NB4 (cell line): ENCODE data around the gene LDLRAD2.

Experiments used
- DNase-seq: peaks from one replicate; pipeline ENCODE4 v3.0.0; 2010; ENCODE audit warnings: low read depth
- H3K4me3 ChIP-seq: one replicate; pipeline ENCODE4 v1.5.1; 2011; ENCODE audit warnings: mild to moderate bottlenecking, low read depth, low read length, moderate library complexity
- CTCF ChIP-seq: IDR thresholded peaks from one replicate; pipeline ENCODE4 v1.5.1; 2012; ENCODE audit warnings: low read depth, low read length
- MYC ChIP-seq: IDR thresholded peaks from 2 replicates; pipeline ENCODE4 v1.6.1; 2011; ENCODE audit warnings: low read depth, low read length
- POLR2A ChIP-seq: IDR thresholded peaks from 2 replicates; pipeline ENCODE4 v1.6.1; 2011; ENCODE audit warnings: mild to moderate bottlenecking; ENCODE audit not compliant: insufficient read length; ENCODE audit errors: extremely low read depth
- TF ChIP-seq, protein P1 (sequence below): IDR thresholded peaks from 2 replicates; pipeline ENCODE4 v1.6.1; 2011; ENCODE audit warnings: low read depth, low read length

LDLRAD2 gene

DNA sequence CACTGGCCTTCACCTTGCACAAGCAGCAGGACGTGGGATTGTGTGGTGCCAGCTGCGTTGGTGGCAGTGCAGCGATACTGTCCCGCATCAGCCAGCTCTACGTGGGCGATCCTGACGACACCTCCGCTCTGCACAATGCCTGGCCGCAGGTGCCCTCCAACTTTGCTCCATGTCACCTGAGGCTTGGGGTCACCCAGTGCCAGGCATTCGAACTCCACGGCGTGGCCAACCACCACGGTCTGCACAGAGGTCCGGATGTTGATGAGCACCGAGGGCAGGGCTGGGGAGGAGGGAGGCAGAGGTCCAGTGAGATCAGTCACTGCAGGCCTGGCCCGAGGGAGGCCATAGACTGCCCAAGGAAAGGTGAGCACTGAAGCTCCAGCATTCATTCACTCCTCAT is 22.6 kb downstream of the LDLRAD2 start:
- H3K4me3 ChIP-seq = no peak overlapping the region
- no peak for DNase-seq
- TF ChIP-seq, protein P1, sequence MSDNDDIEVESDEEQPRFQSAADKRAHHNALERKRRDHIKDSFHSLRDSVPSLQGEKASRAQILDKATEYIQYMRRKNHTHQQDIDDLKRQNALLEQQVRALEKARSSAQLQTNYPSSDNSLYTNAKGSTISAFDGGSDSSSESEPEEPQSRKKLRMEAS = no peak
- TF ChIP-seq POLR2A (no peak), MYC (no peak), CTCF (no peak)

DNA sequence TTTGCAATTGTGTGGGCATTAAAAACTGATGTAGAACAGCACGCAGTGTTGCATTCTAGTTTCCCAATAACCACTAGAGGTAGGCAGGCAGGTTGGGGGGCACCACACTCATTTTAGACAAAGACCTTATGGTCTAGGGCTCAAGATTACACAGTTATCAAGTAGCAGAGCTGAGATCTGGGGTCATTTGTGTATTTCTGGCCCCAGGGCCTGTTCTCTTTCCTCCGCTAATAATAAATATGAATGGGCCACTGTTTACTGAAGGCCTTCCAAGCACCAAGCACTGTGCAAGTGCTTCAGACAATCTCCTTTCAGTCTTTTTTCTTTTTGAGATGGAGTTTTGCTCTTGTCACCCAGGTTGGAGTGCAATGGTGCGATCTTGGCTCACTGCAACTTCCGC is 23.9 kb downstream of the LDLRAD2 start:
- TF ChIP-seq, protein P1 = no peak
- no peak for TF ChIP-seq MYC
- no peak for TF ChIP-seq CTCF
- no peak for TF ChIP-seq POLR2A
- DNase-seq = no peak

GRCh38 chr1:21836729-21837128 is 24.7 kb downstream of the LDLRAD2 start:
- H3K4me3 ChIP-seq = no peak overlapping the region
- no peak for DNase-seq
- TF ChIP-seq, protein P1 = no peak
- TF ChIP-seq POLR2A (no peak), MYC (no peak), CTCF (no peak)

More for the DNA sequence above, 23.9 kb downstream of the LDLRAD2 start:
- H3K4me3 ChIP-seq = no peak overlapping the region

- H3K4me3 ChIP-seq = no peak overlapping the region
- no peak for DNase-seq
- TF ChIP-seq POLR2A (no peak), CTCF (no peak), MYC (no peak)
- TF ChIP-seq, protein P1 = no peak
Measured at GRCh38 chr1:21837476-21837875, 25.4 kb downstream of the LDLRAD2 start.

- no peak for DNase-seq
- TF ChIP-seq MYC = no peak
- TF ChIP-seq POLR2A = no peak
- TF ChIP-seq, protein P1 = no peak
- TF ChIP-seq CTCF = no peak
- H3K4me3 ChIP-seq = no peak overlapping the region
Measured at GRCh38 chr1:21838359-21839157, 26.5 kb downstream of the LDLRAD2 start.
